Measurements from ENCODE around the gene PCDHGC5. TPM values are rescaled to one million over a fixed set of nuclear protein-coding genes. Genes with fewer than 3 reads are reported as not detected.

PCDHGC5 gene
- total RNA-seq, 4 donors from 2014 or later = 1.1 to 1.7 (median 1.7) TPM

- TF ChIP-seq POLR2A (IDR thresholded peaks at IDR 0.05) = no peak
- TF ChIP-seq, protein P1, sequence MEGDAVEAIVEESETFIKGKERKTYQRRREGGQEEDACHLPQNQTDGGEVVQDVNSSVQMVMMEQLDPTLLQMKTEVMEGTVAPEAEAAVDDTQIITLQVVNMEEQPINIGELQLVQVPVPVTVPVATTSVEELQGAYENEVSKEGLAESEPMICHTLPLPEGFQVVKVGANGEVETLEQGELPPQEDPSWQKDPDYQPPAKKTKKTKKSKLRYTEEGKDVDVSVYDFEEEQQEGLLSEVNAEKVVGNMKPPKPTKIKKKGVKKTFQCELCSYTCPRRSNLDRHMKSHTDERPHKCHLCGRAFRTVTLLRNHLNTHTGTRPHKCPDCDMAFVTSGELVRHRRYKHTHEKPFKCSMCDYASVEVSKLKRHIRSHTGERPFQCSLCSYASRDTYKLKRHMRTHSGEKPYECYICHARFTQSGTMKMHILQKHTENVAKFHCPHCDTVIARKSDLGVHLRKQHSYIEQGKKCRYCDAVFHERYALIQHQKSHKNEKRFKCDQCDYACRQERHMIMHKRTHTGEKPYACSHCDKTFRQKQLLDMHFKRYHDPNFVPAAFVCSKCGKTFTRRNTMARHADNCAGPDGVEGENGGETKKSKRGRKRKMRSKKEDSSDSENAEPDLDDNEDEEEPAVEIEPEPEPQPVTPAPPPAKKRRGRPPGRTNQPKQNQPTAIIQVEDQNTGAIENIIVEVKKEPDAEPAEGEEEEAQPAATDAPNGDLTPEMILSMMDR (IDR thresholded peaks at IDR 0.05) = peak in 1 of 3 donors; percentile 56
- intact Hi-C loops (cut with DNase I; ENCODE audit: low total_unique reads) = no loop called here
- whole genome bisulfite sequencing, 2 donors = 10 to 22% methylated on average over 28 of the region's 28 CpGs
- peak overlapping the region; percentile 34 for H3K4me3 ChIP-seq (ENCODE audit: low read depth, poor library complexity, severe bottlenecking)
- peak; percentile 83 to 97 for DNase-seq (ENCODE audit: low spot score in 2 of 2)
Observed at GRCh38 chr5:141512390-141512910, 23.6 kb downstream of the PCDHGC5 start.

GRCh38 chr5:141512911-141513626 is 24.2 kb downstream of the PCDHGC5 start:
- DNase-seq (ENCODE audit: low spot score in 2 of 2) = peak in 1 of 2 donors; percentile 87
- 1 to 3% methylated on average over 31 of the region's 43 CpGs for WGBS, 2 donors

GRCh38 chr5:141513627-141514329 is 24.9 kb downstream of the PCDHGC5 start:
- intact Hi-C loops (cut with DNase I; ENCODE audit: low total_unique reads) = no loop called here
- 1 to 2% methylated on average over 28 to 29 of the region's 29 CpGs for WGBS, 2 donors
- peak; percentile 78 to 95 for DNase-seq (ENCODE audit: low spot score in 2 of 2)
- H3K4me3 ChIP-seq (ENCODE audit: low read depth, poor library complexity, severe bottlenecking) = peak overlapping the region; percentile 34
- no peak for TF ChIP-seq POLR2A (IDR thresholded peaks at IDR 0.05)
- TF ChIP-seq, protein P1 (IDR thresholded peaks at IDR 0.05) = no peak

More at GRCh38 chr5:141512911-141513626, 24.2 kb downstream of the PCDHGC5 start:
- intact Hi-C loops (cut with DNase I; ENCODE audit: low total_unique reads) = no loop called here
- H3K4me3 ChIP-seq (ENCODE audit: low read depth, poor library complexity, severe bottlenecking) = peak overlapping the region; percentile 34
- TF ChIP-seq, protein P1 (IDR thresholded peaks at IDR 0.05) = no peak
- no peak for TF ChIP-seq POLR2A (IDR thresholded peaks at IDR 0.05)

DNA sequence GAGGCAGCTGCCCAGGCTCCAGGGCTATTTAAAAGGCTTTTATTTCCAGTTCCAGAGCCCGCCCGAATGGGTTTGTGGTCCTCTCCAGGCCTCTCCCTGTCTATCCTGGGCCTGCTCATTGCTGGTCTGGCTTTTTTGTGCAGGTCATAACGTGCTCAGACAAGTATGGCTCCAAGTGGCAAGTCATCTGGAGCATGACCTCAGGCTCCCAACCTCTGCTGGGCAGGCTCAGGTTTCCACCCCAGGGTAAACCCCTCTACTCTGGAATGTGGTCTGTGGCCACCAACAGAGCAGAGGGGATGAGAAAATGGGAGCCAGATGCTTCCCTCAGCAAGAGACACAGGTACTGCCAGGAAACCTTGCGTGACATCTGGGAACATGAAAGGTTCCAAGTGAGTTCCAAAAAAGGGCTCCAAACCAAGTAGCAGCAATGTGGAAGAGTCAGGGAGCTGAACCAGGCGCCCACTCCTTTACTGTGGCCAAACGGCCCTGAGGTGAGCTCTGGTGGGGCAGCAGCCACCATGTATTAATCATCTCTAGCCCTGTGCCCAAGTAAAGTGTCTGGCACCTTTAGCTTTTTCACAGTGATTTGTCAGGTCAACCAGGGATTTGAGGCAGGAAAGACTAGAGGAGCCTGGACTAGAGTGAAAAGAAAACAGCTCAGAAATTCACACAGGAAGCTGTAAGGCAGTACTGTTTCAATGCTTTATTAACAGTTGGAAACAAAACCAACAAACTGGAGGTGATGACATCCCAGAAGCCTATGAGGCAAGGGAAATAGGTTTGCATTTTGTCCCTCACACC is 25.7 kb downstream of the PCDHGC5 start:
- peak in 1 of 2 donors; percentile 71 for DNase-seq (ENCODE audit: low spot score in 2 of 2)
- TF ChIP-seq, protein P1 (IDR thresholded peaks at IDR 0.05) = no peak
- no peak for TF ChIP-seq POLR2A (IDR thresholded peaks at IDR 0.05)
- 25 to 28% methylated on average over 6 of the region's 6 CpGs for WGBS, 2 donors
- intact Hi-C loops (cut with DNase I; ENCODE audit: low total_unique reads) = no loop called here
- no peak overlapping the region for H3K4me3 ChIP-seq (ENCODE audit: low read depth, poor library complexity, severe bottlenecking)

- peak in 1 of 2 donors; percentile 45 for DNase-seq (ENCODE audit: low spot score in 2 of 2)
- 72 to 80% methylated on average over 3 of the region's 3 CpGs for WGBS, 2 donors
- H3K4me3 ChIP-seq (ENCODE audit: low read depth, poor library complexity, severe bottlenecking) = no peak overlapping the region
- intact Hi-C loops (cut with DNase I; ENCODE audit: low total_unique reads) = no loop called here
- TF ChIP-seq, protein P1 (IDR thresholded peaks at IDR 0.05) = no peak
- TF ChIP-seq POLR2A (IDR thresholded peaks at IDR 0.05) = no peak
Observed at GRCh38 chr5:141515141-141515540, 26.3 kb downstream of the PCDHGC5 start.

Data from lower leg skin (tissue), 4 donors.